Measurements from ENCODE around the gene HNRNPC. TPM values are rescaled to one million over a fixed set of nuclear protein-coding genes. Genes with fewer than 3 reads are reported as not detected.

HNRNPC gene
- total RNA-seq, 1 experiment from 2014 or later, result 843 TPM

DNA sequence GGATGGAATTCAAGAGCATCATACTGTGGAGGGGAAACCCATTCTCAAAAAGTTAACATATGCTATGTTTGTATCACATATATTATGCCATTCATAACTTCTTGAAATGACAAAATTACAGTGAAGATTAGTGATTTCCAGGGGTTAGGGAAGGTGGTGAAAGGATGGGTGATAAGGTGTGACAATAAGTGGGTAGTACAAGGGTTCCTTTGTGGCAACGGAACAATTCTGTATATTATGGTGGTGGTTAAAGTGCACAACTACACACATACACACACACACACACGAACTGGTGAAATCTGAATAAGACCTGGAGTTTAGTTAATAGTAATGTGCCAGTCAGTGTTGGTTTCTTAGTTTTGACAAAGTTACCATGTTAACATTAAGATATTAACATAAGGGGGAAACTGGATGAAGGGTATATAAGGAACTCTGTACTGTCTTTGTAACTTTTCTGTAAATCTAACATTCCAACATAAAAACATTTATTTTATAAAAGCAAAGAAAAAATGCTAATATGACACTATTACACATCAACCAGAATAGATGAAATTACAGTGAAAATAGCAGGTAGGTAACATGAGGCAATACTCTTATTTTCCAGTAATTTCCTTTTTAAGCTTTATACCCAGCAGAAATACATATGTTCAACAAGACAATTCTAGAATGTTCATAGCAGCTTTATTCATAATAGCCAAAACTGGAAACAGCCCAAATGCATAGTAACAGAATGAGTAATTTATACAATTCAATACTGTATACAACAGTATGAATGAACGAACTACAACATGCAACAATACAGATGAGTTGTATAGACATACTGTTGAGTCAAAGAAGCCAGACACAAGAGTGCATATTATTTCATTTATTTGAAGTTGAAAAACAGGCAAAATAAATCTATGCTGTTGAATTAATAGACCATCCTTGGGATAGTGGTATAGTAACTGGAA lies 69.4 kb downstream of the HNRNPC start:
- H3K4me1 ChIP-seq (ENCODE audit: control insufficient read depth in 1 of 2, insufficient read depth in 2 of 2, low read length in 2 of 2), result no peaks in the 10 kb centered on the region
- no peaks in the 10 kb centered on the region for H3K9me3 ChIP-seq (ENCODE audit: control insufficient read depth in 1 of 2, insufficient read depth in 1 of 2, low read depth in 1 of 2, low read length in 2 of 2)
- H3K9ac ChIP-seq (ENCODE audit: low read length), result no peak overlapping the region
- no peak overlapping the region for H2AFZ ChIP-seq (ENCODE audit: low read depth, low read length, poor library complexity, severe bottlenecking)
- no TSS peak for BruUV-seq (replicated peaks)
- DNase-seq (ENCODE audit: low read depth, low spot score), result no peak
- no peak for ATAC-seq
- no peaks in the 10 kb centered on the region for H3K9me2 ChIP-seq (ENCODE audit: insufficient read depth)
- peaks cover 6 to 9% of the 10 kb centered on the region in 2 experiments; a peak in 2 of 4 replicates for H3K36me3 ChIP-seq (ENCODE audit: control insufficient read depth in 1 of 2, insufficient read depth in 2 of 2, low read length in 2 of 2)
- H3K4me2 ChIP-seq (ENCODE audit: low read length), result no peak overlapping the region
- H4K20me1 ChIP-seq (ENCODE audit: insufficient read depth), result peaks cover 29% of the 10 kb centered on the region; the same call in 1 of the 2 replicates
- no peaks in the 10 kb centered on the region for H3K27me3 ChIP-seq (ENCODE audit: insufficient read depth, low read length)
- no peak overlapping the region for H3K4me3 ChIP-seq (replicated peaks in 1 of 2; ENCODE audit: low read depth in 1 of 2, low read length in 2 of 2)
- intact Hi-C loops (cut with micrococcal nuclease), result no loop called here
- ChIA-PET POLR2A (no interaction called here), CTCF (no interaction called here), RAD21 (ENCODE audit: low non-redundant PET in 1 of 2, low total read pairs in 2 of 2, uncharacterized antibody in 2 of 2, unreplicated experiment in 2 of 2) (no interaction called here)
- H3K79me2 ChIP-seq (ENCODE audit: insufficient read depth, low read length), result no peaks in the 10 kb centered on the region
- H3K27ac ChIP-seq (ENCODE audit: low read depth, low read length), result no peak overlapping the region
- TF ChIP-seq SP1 (IDR thresholded peaks at IDR 0.05; ENCODE audit: low read depth) (no peak), ZBTB33 (IDR thresholded peaks at IDR 0.05; ENCODE audit: extremely low read depth, insufficient replicate concordance, low read length) (no peak), JUND (IDR thresholded peaks at IDR 0.05) (no peak), EGR1 (IDR thresholded peaks at IDR 0.05; ENCODE audit: low read depth) (no peak), ZFX (IDR thresholded peaks at IDR 0.05) (no peak), EZH2 (IDR thresholded peaks at IDR 0.05) (no peak), EZH2phosphoT487 (IDR thresholded peaks at IDR 0.05; ENCODE audit: borderline replicate concordance) (no peak)
- TF ChIP-seq, protein P1, sequence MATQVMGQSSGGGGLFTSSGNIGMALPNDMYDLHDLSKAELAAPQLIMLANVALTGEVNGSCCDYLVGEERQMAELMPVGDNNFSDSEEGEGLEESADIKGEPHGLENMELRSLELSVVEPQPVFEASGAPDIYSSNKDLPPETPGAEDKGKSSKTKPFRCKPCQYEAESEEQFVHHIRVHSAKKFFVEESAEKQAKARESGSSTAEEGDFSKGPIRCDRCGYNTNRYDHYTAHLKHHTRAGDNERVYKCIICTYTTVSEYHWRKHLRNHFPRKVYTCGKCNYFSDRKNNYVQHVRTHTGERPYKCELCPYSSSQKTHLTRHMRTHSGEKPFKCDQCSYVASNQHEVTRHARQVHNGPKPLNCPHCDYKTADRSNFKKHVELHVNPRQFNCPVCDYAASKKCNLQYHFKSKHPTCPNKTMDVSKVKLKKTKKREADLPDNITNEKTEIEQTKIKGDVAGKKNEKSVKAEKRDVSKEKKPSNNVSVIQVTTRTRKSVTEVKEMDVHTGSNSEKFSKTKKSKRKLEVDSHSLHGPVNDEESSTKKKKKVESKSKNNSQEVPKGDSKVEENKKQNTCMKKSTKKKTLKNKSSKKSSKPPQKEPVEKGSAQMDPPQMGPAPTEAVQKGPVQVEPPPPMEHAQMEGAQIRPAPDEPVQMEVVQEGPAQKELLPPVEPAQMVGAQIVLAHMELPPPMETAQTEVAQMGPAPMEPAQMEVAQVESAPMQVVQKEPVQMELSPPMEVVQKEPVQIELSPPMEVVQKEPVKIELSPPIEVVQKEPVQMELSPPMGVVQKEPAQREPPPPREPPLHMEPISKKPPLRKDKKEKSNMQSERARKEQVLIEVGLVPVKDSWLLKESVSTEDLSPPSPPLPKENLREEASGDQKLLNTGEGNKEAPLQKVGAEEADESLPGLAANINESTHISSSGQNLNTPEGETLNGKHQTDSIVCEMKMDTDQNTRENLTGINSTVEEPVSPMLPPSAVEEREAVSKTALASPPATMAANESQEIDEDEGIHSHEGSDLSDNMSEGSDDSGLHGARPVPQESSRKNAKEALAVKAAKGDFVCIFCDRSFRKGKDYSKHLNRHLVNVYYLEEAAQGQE (IDR thresholded peaks at IDR 0.05; ENCODE audit: low read depth), result no peak
- TF ChIP-seq, protein P2, sequence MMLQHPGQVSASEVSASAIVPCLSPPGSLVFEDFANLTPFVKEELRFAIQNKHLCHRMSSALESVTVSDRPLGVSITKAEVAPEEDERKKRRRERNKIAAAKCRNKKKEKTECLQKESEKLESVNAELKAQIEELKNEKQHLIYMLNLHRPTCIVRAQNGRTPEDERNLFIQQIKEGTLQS (IDR thresholded peaks at IDR 0.05), result no peak

Measured in HCT116 (cell line).